GM12878 (cell line): ENCODE measurements around the gene TFF2. TPM values are rescaled to one million over a fixed set of nuclear protein-coding genes. Genes with fewer than 3 reads are reported as not detected.

Experiments used
- ATAC-seq: fragments of 200-7000 bp; cut with Tn5 transposase; 3 replicates; pipeline ENCODE4 v1.9.1; 2020; ENCODE audit warnings: mild to moderate bottlenecking, moderate library complexity
- BruUV-seq: library from RNA; stranded (reverse); fragments of 400-500 nt; replicated peaks from 2 replicates; lab custom pipeline; 2021; lab: Mats Ljungman, UMichigan
- CTCF ChIA-PET: fragments of 300-600 bp; sonication (Branson Sonifier 250); formaldehyde crosslinking; extraction: SDS; loops from one replicate; lab custom pipeline; 2021; ENCODE audit warnings: inconsistent platforms; lab: Yijun Ruan, JAX
- POLR2A ChIA-PET: fragments of 350-600 bp; formaldehyde crosslinking; extraction: SDS; loops from one replicate; lab custom pipeline; 2021; ENCODE audit warnings: inconsistent platforms; lab: Charles Lee
- RAD21 ChIA-PET: fragments of 300-600 bp; sonication (Branson Sonifier 250); formaldehyde crosslinking; loops from one replicate; lab custom pipeline; 2023; ENCODE audit warnings: antibody characterized with exemption; ENCODE audit not compliant: unreplicated experiment; lab: Charles Lee
- SMC1A ChIA-PET: fragments of 300-600 bp; sonication (Branson Sonifier 250); formaldehyde crosslinking; loops from one replicate; lab custom pipeline; 2023; ENCODE audit not compliant: unreplicated experiment, uncharacterized antibody; lab: Charles Lee
- DNase-seq: peaks from one replicate; pipeline ENCODE4 v3.0.0-alpha.2; 2011; ENCODE audit warnings: low read depth, low spot score
- FAIRE-seq: peaks from 3 replicates; lab custom pipeline; 2011; peaks lifted over from hg19 to GRCh38; lab: Jason Lieb, UNC
- H2AFZ ChIP-seq: 2 replicates; pipeline ENCODE4 v1.6.0; 2011; ENCODE audit warnings: low read depth, low read length, control low read depth; ENCODE audit not compliant: control insufficient read depth
- H3K27ac ChIP-seq: 2 replicates; pipeline ENCODE4 v1.5.1; 2011; ENCODE audit warnings: control low read depth; ENCODE audit not compliant: control insufficient read depth, insufficient read depth
- H3K27me3 ChIP-seq, 2 experiments: replicated peaks in 1 of 2; 2 replicates each; pipeline versions ENCODE4 v1.6.0 to v1.6.1; 2011; ENCODE audit warnings: low read length in 1 of 2; ENCODE audit not compliant: control insufficient read depth in 2 of 2, insufficient read depth in 2 of 2
- H3K36me3 ChIP-seq, 2 experiments: 2 replicates each; pipeline ENCODE4 v1.5.1; 2011; ENCODE audit warnings: low read length in 1 of 2; ENCODE audit not compliant: control insufficient read depth in 2 of 2, insufficient read depth in 2 of 2
- H3K4me1 ChIP-seq: 2 replicates; pipeline ENCODE4 v1.6.1; 2011; ENCODE audit warnings: mild to moderate bottlenecking, low read length, moderate library complexity, mixed read lengths; ENCODE audit not compliant: control insufficient read depth, insufficient read depth
- H3K4me2 ChIP-seq: 2 replicates; pipeline ENCODE4 v1.6.0; 2011; ENCODE audit warnings: control low read depth; ENCODE audit not compliant: control insufficient read depth, insufficient read depth
- H3K4me3 ChIP-seq: fragments of 200-600 bp; sonication (generic); 2 replicates; pipeline ENCODE4 v1.5.1; 2016
- H3K79me2 ChIP-seq: 2 replicates; pipeline ENCODE4 v1.6.0; 2011; ENCODE audit warnings: low read length; ENCODE audit not compliant: control insufficient read depth, insufficient read depth
- H3K9ac ChIP-seq: 2 replicates; pipeline ENCODE4 v1.8.0; 2011; ENCODE audit warnings: low read length, control low read depth, mixed read lengths; ENCODE audit not compliant: control insufficient read depth, insufficient read depth
- H3K9me3 ChIP-seq: replicated peaks from 3 replicates; pipeline ENCODE4 v1.5.1; 2011; ENCODE audit warnings: mild to moderate bottlenecking, low read length; ENCODE audit not compliant: control insufficient read depth, insufficient read depth
- H4K20me1 ChIP-seq: 2 replicates; pipeline ENCODE4 v1.6.0; 2011; ENCODE audit not compliant: control insufficient read depth, insufficient read depth
- BCLAF1 ChIP-seq: fragments of 450-650 bp; IDR thresholded peaks from 2 replicates; pipeline ENCODE4 v1.6.1; 2017; ENCODE audit warnings: antibody characterized with exemption, mild to moderate bottlenecking, moderate library complexity
- CBX5 ChIP-seq: sonication (generic); IDR thresholded peaks from 2 replicates; pipeline ENCODE4 v1.6.1; 2016; ENCODE audit warnings: low read depth, moderate library complexity, mild to moderate bottlenecking, inconsistent platforms
- ESRRA ChIP-seq: IDR thresholded peaks from 2 replicates; pipeline ENCODE4 v1.6.1; 2012; ENCODE audit warnings: mild to moderate bottlenecking, low read length, improper control_type of control experiment
- JUND ChIP-seq: IDR thresholded peaks from 2 replicates; pipeline ENCODE4 v1.6.1; 2012; ENCODE audit warnings: low read depth, mild to moderate bottlenecking, low read length, improper control_type of control experiment, moderate library complexity
- KLF5 ChIP-seq: fragments of 450-650 bp; IDR thresholded peaks from 2 replicates; pipeline ENCODE4 v1.6.1; 2014; ENCODE audit warnings: mild to moderate bottlenecking; ENCODE audit not compliant: partially characterized antibody
- NBN ChIP-seq: fragments of 450-650 bp; IDR thresholded peaks from 2 replicates; pipeline ENCODE4 v1.6.1; 2016
- NFYA ChIP-seq: IDR thresholded peaks from 2 replicates; pipeline ENCODE4 v1.6.1; 2011; ENCODE audit warnings: low read depth, mild to moderate bottlenecking, low read length, improper control_type of control experiment, borderline replicate concordance
- POLR2AphosphoS2 ChIP-seq: IDR thresholded peaks from 2 replicates; pipeline ENCODE4 v1.6.1; 2011; ENCODE audit warnings: low read depth, mild to moderate bottlenecking, low read length, improper control_type of control experiment, moderate library complexity
- SIX5 ChIP-seq: IDR thresholded peaks from 2 replicates; pipeline ENCODE4 v1.6.1; 2011; ENCODE audit warnings: mild to moderate bottlenecking, low read depth, low read length, moderate library complexity; ENCODE audit not compliant: severe bottlenecking
- SREBF1 ChIP-seq: IDR thresholded peaks from 2 replicates; pipeline ENCODE4 v1.6.1; 2012; ENCODE audit warnings: mild to moderate bottlenecking, low read length
- WGBS: methylation state at CpG from one replicate; pipeline ENCODE4 v1.1.6; 2016; ENCODE audit warnings: low lambda C conversion rate; ENCODE audit not compliant: insufficient replicate concordance, insufficient coverage; ENCODE audit errors: missing lambda C conversion rate; 5-methylcytosine and 5-hydroxymethylcytosine counted together
- in situ Hi-C: fragments of 300-500 bp; cut with MboI; formaldehyde crosslinking; loops from 9 replicates; pipeline ENCODE4 v1.14.3; 2018; ENCODE audit warnings: mixed read lengths
- intact Hi-C: fragments of 100-400 bp; cut with micrococcal nuclease; formaldehyde crosslinking; loops from one replicate; pipeline ENCODE4 v1.14.2; 2022; ENCODE audit not compliant: unreplicated experiment
- polyA plus RNA-seq, 11 experiments: library from polyadenylated mRNA; depleted of rRNA in 4 of 11; unstranded in 6 of 11; stranded (reverse) in 5 of 11; fragments of >200 nt; fragmentation: Nextera tagmentation in 4 of 11; fragmentation: Illumina TruSeq in 1 of 11; extraction: Ambion mirVana in 4 of 11; extraction: Trizol in 1 of 11; gene quantifications; 1 replicate in 1 of 11; 2 replicates in 10 of 11; pipeline versions ENCODE4 v1.2.1 to v1.2.3, GENCODE V29; 2011 to 2016; ENCODE audit warnings: inconsistent platforms in 2 of 11, missing spikeins in 2 of 11, low read depth in 1 of 11
- total RNA-seq, 4 experiments: library from RNA; depleted of rRNA in 3 of 4; stranded (reverse); fragments of >200 nt in 3 of 4; fragmentation: Illumina TruSeq in 1 of 4; extraction: Trizol in 1 of 4; gene quantifications; 2 replicates each; pipeline versions ENCODE4 v1.2.1 to v1.2.3, GENCODE V29; 2013 to 2021

TFF2 gene
- total and polyA plus RNA-seq, 10 of the 15 experiments (the other 5 are each of a cell fraction or from before 2014, with no cell fraction given): 0.56 TPM; not detected in 9

GRCh38 chr21:42365770-42366169 is 15.0 kb upstream of the TFF2 start (continued):
- TF ChIP-seq POLR2AphosphoS2 (no peak), SREBF1 (no peak)
- TF ChIP-seq, all 136 proteins: peak for 0

GRCh38 chr21:42364304-42364865 is 13.6 kb upstream of the TFF2 start:
- H3K27me3 ChIP-seq: no peaks in the 10 kb centered on the region; a peak in 2 of 4 replicates
- ChIA-PET POLR2A (no interaction called here), RAD21 (no interaction called here), CTCF (no interaction called here), SMC1A (no interaction called here)
- intact Hi-C loops (no loop called here), in situ Hi-C loops (no loop called here)
- DNase-seq (no peak), FAIRE-seq (no peak), ATAC-seq (no peak)
- H3K4me3 ChIP-seq: no peak overlapping the region
- H3K4me2 ChIP-seq: no peak overlapping the region
- H3K9me3 ChIP-seq: peaks cover 3% of the 10 kb centered on the region
- no peaks in the 10 kb centered on the region for H3K79me2 ChIP-seq
- 44% methylated on average over 13 of the region's 13 CpGs for WGBS
- no peaks in the 10 kb centered on the region for H3K36me3 ChIP-seq
- H4K20me1 ChIP-seq: no peaks in the 10 kb centered on the region
- no peak overlapping the region for H3K27ac ChIP-seq
- BruUV-seq: no TSS peak
- no peak overlapping the region for H3K9ac ChIP-seq
- H2AFZ ChIP-seq: no peak overlapping the region
- H3K4me1 ChIP-seq: peaks cover 17% of the 10 kb centered on the region
- TF ChIP-seq BCLAF1 (no peak), ESRRA (no peak), NBN (no peak), JUND (no peak), KLF5 (no peak), CBX5 (no peak), NFYA (no peak), SIX5 (no peak)
